ENCODE data around the gene UBE2G1. TPM values are rescaled to one million over a fixed set of nuclear protein-coding genes. Genes with fewer than 3 reads are reported as not detected.

Gene UBE2G1
- polyA plus RNA-seq, 2 of the 4 experiments (the other 2 are of a cell fraction): 86.2 to 117 TPM

DNA sequence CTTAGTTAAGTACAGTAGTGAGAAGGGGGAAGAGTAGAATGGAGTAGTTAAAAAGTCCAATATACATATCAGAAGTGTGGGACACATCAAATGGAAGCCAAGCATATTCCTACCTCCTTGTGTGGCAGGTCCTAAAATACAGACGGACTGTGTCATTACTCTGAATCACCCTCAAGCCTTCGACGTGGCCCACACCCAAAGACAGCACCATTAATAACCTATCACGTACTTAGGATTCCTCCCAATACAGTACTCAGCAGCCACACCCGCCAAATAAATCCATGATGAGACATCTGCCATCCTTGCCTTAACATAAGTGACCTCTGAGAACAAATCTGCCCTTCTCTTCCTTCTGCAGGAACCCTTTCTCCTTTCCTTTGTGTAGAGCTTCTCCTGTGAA lies 38.9 kb downstream of the UBE2G1 start (continued):
- TF ChIP-seq RNF2 (IDR thresholded peaks at IDR 0.05; ENCODE audit: borderline replicate concordance, low read depth): no peak
- TF ChIP-seq, protein P1, sequence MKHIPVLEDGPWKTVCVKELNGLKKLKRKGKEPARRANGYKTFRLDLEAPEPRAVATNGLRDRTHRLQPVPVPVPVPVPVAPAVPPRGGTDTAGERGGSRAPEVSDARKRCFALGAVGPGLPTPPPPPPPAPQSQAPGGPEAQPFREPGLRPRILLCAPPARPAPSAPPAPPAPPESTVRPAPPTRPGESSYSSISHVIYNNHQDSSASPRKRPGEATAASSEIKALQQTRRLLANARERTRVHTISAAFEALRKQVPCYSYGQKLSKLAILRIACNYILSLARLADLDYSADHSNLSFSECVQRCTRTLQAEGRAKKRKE (CRISPR knock-in tag; IDR thresholded peaks at IDR 0.05; ENCODE audit: low read depth): no peak
- no peak for TF ChIP-seq MAFK (IDR thresholded peaks at IDR 0.05; ENCODE audit: partially characterized antibody)
- TF ChIP-seq, protein P2, sequence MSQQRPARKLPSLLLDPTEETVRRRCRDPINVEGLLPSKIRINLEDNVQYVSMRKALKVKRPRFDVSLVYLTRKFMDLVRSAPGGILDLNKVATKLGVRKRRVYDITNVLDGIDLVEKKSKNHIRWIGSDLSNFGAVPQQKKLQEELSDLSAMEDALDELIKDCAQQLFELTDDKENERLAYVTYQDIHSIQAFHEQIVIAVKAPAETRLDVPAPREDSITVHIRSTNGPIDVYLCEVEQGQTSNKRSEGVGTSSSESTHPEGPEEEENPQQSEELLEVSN (IDR thresholded peaks at IDR 0.05; ENCODE audit: borderline replicate concordance, low read depth): no peak
- no peak for TF ChIP-seq FOSB (CRISPR knock-in tag; IDR thresholded peaks at IDR 0.05)
- no peak for TF ChIP-seq NFE2L2 (conservative IDR thresholded peaks at IDR 0.05; ENCODE audit: low read length)

DNA sequence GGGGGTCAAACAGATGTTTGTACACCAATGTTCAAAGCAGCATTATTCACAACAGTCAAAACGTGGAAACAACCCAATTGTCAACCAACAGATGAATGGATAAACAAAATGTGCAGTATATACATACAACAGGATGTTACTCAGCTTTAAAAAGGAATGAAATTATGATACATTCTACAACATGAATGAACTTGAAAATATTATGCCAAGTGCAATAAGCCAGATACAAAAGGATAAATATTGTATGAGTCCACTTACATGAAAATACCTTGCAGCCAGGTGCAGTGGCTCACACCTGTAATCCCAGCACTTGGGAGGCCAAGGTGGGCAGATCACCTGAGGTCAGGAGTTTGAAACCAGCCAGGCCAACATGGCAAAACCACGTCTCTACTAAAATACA lies 39.9 kb downstream of the UBE2G1 start:
- ChIA-PET POLR2A (no interaction called here), CTCF (interaction anchor here (1.4 kb wide), 1 partner anchor 11 kb away, joined by 3 read pairs; no protein-coding TSS in a partner anchor)
- TF ChIP-seq, protein P2 (IDR thresholded peaks at IDR 0.05; ENCODE audit: borderline replicate concordance, low read depth): no peak
- TF ChIP-seq RNF2 (IDR thresholded peaks at IDR 0.05; ENCODE audit: borderline replicate concordance, low read depth) (no peak), FOSL2 (IDR thresholded peaks at IDR 0.05) (no peak), FOSL2 (CRISPR knock-in tag; IDR thresholded peaks at IDR 0.05) (no peak)
- TF ChIP-seq, protein P3, sequence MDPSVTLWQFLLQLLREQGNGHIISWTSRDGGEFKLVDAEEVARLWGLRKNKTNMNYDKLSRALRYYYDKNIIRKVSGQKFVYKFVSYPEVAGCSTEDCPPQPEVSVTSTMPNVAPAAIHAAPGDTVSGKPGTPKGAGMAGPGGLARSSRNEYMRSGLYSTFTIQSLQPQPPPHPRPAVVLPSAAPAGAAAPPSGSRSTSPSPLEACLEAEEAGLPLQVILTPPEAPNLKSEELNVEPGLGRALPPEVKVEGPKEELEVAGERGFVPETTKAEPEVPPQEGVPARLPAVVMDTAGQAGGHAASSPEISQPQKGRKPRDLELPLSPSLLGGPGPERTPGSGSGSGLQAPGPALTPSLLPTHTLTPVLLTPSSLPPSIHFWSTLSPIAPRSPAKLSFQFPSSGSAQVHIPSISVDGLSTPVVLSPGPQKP (IDR thresholded peaks at IDR 0.05; ENCODE audit: low read depth, low read length): no peak
- Histone ChIP-seq H3K4me1 (peaks cover 53% of the 10 kb centered on the region), H3K9me3 (peaks cover 15% of the 10 kb centered on the region; the same call in 1 of the 3 replicates), H3K4me2 (no peak overlapping the region), H3K4me3 (no peak overlapping the region), H3K27ac (peak overlapping the region in 1 of 2 experiments; percentile 76; a peak in 3 of 6 replicates)
- ATAC-seq: no peak
- DNase-seq (ENCODE audit: low read depth in 1 of 2, low spot score in 1 of 2): no peak
- no peak for FAIRE-seq
- 77% methylated on average over 2 of the region's 2 CpGs for WGBS (ENCODE audit: missing lambda C conversion rate)

DNA sequence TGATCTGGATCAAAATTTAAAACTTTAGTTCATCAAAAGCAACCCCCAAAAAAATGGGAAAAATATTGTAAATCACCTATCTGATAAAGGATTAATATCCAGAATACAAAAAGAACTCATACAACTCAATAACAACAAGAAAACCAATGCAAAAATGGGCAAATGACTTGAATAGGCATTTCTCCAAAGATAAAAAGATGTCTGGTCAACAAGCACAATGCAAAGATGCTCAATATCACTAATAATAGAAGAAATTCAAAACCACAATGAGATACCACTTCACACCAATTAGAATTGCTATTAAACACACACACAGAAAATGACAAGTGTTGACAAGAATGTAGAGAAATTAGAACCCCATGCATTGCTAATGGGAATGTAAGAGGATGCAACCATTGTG lies 40.4 kb downstream of the UBE2G1 start:
- FAIRE-seq (peak; percentile 36), ATAC-seq (no peak), DNase-seq (ENCODE audit: low read depth in 1 of 2, low spot score in 1 of 2) (no peak)
- peaks cover 15% of the 10 kb centered on the region; the same call in 1 of the 3 replicates for H3K9me3 ChIP-seq
- H3K4me3 ChIP-seq: no peak overlapping the region
- peaks cover 48% of the 10 kb centered on the region for H3K4me1 ChIP-seq
- POLR2A ChIA-PET: no interaction called here
- H3K4me2 ChIP-seq: no peak overlapping the region
- CTCF ChIA-PET: interaction anchor here (1.4 kb wide), 1 partner anchor 11 kb away, joined by 3 read pairs; no protein-coding TSS in a partner anchor
- no peak for TF ChIP-seq CHD4 (IDR thresholded peaks at IDR 0.05; ENCODE audit: borderline replicate concordance)
- TF ChIP-seq PHF8 (IDR thresholded peaks at IDR 0.05; ENCODE audit: borderline replicate concordance, low read depth): no peak
- no peak for TF ChIP-seq MYC (IDR thresholded peaks at IDR 0.05; ENCODE audit: borderline replicate concordance, low read length)
- TF ChIP-seq, protein P4, sequence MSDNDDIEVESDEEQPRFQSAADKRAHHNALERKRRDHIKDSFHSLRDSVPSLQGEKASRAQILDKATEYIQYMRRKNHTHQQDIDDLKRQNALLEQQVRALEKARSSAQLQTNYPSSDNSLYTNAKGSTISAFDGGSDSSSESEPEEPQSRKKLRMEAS (IDR thresholded peaks at IDR 0.05): no peak
- no peak for TF ChIP-seq TFCP2L1 (CRISPR knock-in tag; IDR thresholded peaks at IDR 0.05)
- TF ChIP-seq, protein P2 (IDR thresholded peaks at IDR 0.05; ENCODE audit: borderline replicate concordance, low read depth): no peak
- no peak for TF ChIP-seq HDAC2 (IDR thresholded peaks at IDR 0.05)
- TF ChIP-seq ZC3H11A (IDR thresholded peaks at IDR 0.05): no peak
- H3K27ac ChIP-seq: no peak overlapping the region

DNA sequence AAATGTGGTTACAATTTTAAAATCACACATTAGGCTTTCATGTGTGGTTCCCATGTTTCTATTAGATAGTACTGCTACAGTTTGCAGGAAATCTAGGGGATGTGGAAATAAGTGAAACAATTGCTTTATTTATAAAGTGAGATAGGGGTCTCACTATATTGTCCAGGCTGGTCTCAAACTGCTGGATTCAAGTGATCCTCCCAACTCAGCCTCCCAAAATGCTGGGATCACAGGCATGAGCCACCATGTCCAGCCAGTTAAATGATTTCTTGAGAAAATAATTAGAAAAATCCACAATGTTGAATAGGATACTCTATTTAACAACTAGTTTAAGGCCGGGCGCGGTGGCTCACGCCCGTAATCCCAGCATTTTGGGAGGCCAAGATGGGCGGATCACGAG lies 42.0 kb downstream of the UBE2G1 start:
- H3K27ac ChIP-seq: no peak overlapping the region
- no peak for ATAC-seq
- peaks cover 15% of the 10 kb centered on the region; the same call in 1 of the 3 replicates for H3K9me3 ChIP-seq
- no peak overlapping the region for H3K4me3 ChIP-seq
- FAIRE-seq: no peak
- H3K4me2 ChIP-seq: no peak overlapping the region
- no peak for DNase-seq (ENCODE audit: low read depth in 1 of 2, low spot score in 1 of 2)
- WGBS (ENCODE audit: missing lambda C conversion rate): 96% methylated on average over 7 of the region's 7 CpGs
- POLR2A ChIA-PET: no interaction called here
- CTCF ChIA-PET: interaction anchor here (1.1 kb wide), 1 partner anchor 85 kb away, joined by 3 read pairs; no protein-coding TSS in a partner anchor
- peaks cover 32% of the 10 kb centered on the region for H3K4me1 ChIP-seq
- TF ChIP-seq EHF (CRISPR knock-in tag; IDR thresholded peaks at IDR 0.05): no peak
- no peak for TF ChIP-seq CBX2 (IDR thresholded peaks at IDR 0.05; ENCODE audit: borderline replicate concordance, low read depth)
- no peak for TF ChIP-seq MAZ (IDR thresholded peaks at IDR 0.05; ENCODE audit: borderline replicate concordance, low read depth, low read length)
- no peak for TF ChIP-seq MYC (IDR thresholded peaks at IDR 0.05; ENCODE audit: borderline replicate concordance, low read length)
- TF ChIP-seq, protein P5, sequence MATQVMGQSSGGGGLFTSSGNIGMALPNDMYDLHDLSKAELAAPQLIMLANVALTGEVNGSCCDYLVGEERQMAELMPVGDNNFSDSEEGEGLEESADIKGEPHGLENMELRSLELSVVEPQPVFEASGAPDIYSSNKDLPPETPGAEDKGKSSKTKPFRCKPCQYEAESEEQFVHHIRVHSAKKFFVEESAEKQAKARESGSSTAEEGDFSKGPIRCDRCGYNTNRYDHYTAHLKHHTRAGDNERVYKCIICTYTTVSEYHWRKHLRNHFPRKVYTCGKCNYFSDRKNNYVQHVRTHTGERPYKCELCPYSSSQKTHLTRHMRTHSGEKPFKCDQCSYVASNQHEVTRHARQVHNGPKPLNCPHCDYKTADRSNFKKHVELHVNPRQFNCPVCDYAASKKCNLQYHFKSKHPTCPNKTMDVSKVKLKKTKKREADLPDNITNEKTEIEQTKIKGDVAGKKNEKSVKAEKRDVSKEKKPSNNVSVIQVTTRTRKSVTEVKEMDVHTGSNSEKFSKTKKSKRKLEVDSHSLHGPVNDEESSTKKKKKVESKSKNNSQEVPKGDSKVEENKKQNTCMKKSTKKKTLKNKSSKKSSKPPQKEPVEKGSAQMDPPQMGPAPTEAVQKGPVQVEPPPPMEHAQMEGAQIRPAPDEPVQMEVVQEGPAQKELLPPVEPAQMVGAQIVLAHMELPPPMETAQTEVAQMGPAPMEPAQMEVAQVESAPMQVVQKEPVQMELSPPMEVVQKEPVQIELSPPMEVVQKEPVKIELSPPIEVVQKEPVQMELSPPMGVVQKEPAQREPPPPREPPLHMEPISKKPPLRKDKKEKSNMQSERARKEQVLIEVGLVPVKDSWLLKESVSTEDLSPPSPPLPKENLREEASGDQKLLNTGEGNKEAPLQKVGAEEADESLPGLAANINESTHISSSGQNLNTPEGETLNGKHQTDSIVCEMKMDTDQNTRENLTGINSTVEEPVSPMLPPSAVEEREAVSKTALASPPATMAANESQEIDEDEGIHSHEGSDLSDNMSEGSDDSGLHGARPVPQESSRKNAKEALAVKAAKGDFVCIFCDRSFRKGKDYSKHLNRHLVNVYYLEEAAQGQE (IDR thresholded peaks at IDR 0.05): no peak
- no peak for TF ChIP-seq HDAC2 (IDR thresholded peaks at IDR 0.05)
- TF ChIP-seq, protein P6, sequence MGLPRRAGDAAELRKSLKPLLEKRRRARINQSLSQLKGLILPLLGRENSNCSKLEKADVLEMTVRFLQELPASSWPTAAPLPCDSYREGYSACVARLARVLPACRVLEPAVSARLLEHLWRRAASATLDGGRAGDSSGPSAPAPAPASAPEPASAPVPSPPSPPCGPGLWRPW (IDR thresholded peaks at IDR 0.05): no peak
- TF ChIP-seq POLR2AphosphoS2 (conservative IDR thresholded peaks at IDR 0.05; ENCODE audit: low read length): no peak
- no peak for TF ChIP-seq RARB (CRISPR knock-in tag; IDR thresholded peaks at IDR 0.05)
